HG02798 (cell line): Measurements from ENCODE around the gene TOPORS.

Source experiments
- ATAC-seq: cut with Tn5 transposase; IDR thresholded peaks from one replicate; pipeline ENCODE4 v1.9.1; 2021; ENCODE audit warnings: mild to moderate bottlenecking; ENCODE audit not compliant: unreplicated experiment, poor library complexity

Gene TOPORS

GRCh38 chr9:32518276-32518675 is 34.1 kb downstream of the TOPORS start:
- ATAC-seq: no peak

- no peak for ATAC-seq
Observed at GRCh38 chr9:32516241-32516640, 36.1 kb downstream of the TOPORS start.

- no peak for ATAC-seq
Observed at GRCh38 chr9:32508728-32509127, 43.7 kb downstream of the TOPORS start.

GRCh38 chr9:32503008-32503407 is 49.4 kb downstream of the TOPORS start:
- no peak for ATAC-seq

- no peak for ATAC-seq
Observed at GRCh38 chr9:32502464-32502863, 49.9 kb downstream of the TOPORS start.

- no peak for ATAC-seq
Observed at GRCh38 chr9:32501868-32502267, 50.5 kb downstream of the TOPORS start.

GRCh38 chr9:32500768-32501167 is 51.6 kb downstream of the TOPORS start:
- no peak for ATAC-seq

- no peak for ATAC-seq
Observed at GRCh38 chr9:32497921-32498320, 54.5 kb downstream of the TOPORS start.

- ATAC-seq: no peak
Observed at GRCh38 chr9:32490601-32491000, 61.8 kb downstream of the TOPORS start.
